Cortex of kidney (tissue), 1 donor: ENCODE measurements around the gene DUS1L.

Experiments
- DNase-seq: peaks from one replicate; lab custom pipeline; 2025; lab: John Stamatoyannopoulos, UW

DUS1L gene

GRCh38 chr17:82087961-82088837 is 22.6 kb upstream of the DUS1L start:
- no peak for DNase-seq

GRCh38 chr17:82086941-82087906 is 21.6 kb upstream of the DUS1L start:
- no peak for DNase-seq

DNA sequence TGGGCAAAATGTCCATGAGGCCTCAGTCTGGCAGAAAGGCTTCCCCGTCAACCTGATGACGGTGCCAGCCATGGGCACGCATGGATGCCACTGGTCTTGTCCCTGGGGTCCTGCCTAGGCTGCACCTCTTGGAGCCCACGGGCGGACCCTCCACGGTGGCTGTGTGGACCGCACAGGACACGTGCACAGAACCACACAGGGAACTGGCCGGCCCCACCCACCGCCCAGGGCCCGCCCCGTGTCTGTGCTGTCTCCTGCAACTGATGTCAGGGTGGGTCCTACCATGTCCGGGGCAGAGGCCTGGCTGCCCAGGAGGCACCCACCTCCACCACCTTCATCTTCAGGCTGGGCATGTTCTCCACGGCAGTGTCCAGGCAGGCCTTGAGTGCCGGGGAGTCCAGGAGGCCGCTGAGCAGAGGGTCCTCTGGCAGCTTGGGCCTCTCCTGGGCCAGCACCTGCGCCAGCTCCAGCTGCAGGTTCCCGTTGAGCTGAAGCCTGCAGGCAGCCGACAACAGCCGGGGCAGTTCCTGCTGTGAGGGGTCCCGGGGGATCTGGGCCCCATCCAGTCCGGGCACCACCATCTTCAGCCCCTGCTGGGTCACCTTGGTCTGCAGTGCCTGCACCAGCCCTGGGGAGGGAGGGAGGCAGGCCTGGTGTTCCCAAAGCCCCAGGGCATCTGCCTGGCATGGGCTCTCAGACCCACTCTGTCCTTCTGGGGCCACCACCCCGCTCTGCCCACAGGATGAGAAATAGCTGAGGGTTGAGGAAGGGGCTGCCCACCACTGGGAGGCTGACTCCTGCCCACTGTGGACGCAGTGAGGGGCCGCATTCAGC is 20.5 kb upstream of the DUS1L start:
- no peak for DNase-seq

GRCh38 chr17:82085031-82085861 is 19.6 kb upstream of the DUS1L start:
- no peak for DNase-seq

GRCh38 chr17:82084373-82085030 is 18.9 kb upstream of the DUS1L start:
- no peak for DNase-seq

DNA sequence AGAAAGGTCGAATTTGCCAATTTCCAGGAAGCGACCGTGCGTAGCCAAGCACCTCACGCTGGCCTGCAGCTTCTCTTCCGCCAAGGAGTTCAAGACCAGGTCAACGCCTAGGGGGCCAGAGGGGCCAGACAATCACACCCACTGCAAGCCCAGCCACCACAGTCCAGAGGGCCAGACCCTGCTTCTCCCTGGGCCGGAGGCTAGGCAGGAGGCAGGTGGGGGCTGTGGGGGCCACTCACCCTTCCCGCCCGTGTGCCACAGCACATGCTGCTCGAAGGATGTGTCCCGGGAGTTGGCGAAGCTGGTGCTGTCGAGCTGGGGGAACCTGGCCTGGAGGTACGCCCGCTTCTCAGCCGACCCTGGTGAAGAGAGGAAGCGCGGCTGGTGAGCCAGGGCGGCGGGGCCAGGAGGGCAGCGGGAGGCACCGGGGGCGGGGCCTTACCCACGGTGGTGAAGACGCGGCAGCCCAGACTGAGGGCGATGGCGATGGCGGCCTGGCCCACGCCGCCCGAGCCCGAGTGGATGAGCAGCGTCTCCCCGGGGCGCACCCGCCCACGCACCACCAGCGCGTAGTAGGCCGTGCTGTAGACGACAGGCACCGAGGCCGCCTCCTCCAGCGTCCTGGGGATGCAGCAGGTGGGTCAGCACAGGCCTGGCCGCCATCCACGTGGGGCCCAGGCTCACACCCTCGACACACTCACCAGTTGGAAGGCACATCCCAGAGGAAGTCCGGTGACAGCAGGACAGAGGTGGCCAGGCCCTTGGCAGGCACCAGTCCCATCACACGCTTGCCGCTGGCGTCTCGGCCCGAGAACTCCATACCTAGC is 18.1 kb upstream of the DUS1L start:
- no peak for DNase-seq

DNA sequence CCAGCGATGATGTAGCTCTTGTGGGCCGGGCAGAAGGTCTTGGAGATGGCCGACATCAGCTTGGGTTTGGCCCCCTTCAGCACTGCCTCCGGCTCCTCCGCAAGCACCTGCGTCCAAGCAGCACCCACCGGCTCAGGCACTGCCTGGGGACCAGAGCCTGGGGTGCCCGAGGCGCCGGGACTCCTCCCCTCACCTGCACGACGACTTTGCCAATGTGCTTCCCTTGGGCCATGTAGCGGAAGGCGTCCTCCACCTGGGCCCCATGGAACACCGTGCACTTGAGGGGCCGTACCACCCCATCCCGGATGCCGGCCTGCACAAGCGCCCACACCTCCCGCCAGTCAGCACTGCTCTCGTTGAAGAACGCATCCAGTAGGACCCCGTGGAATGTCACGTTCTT is 17.4 kb upstream of the DUS1L start:
- DNase-seq: no peak

DNA sequence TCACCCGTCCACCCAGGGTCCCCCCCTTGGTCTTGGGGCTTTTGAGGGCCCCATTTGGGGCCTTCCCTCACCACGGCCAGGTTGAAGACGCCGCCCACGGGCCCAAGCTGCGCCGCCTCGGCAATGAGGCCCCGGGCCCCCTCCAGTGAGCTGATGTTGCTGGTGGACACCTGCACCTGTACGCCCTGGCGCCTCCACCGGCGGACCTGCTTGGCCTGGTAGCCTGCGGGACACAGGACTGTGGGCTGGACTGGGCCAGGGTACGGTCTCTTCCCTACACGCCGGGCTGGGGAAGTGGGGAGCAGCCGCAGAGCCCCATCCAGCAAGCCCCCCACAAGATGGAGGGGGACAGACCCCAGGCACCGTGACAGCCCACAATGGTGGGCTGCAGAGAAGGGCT is 16.9 kb upstream of the DUS1L start:
- no peak for DNase-seq

- no peak for DNase-seq
Measured at GRCh38 chr17:82081966-82082365, 16.4 kb upstream of the DUS1L start.

- no peak for DNase-seq
Measured at GRCh38 chr17:82081546-82081945, 15.9 kb upstream of the DUS1L start.

GRCh38 chr17:82080789-82081464 is 15.3 kb upstream of the DUS1L start:
- no peak for DNase-seq

DNA sequence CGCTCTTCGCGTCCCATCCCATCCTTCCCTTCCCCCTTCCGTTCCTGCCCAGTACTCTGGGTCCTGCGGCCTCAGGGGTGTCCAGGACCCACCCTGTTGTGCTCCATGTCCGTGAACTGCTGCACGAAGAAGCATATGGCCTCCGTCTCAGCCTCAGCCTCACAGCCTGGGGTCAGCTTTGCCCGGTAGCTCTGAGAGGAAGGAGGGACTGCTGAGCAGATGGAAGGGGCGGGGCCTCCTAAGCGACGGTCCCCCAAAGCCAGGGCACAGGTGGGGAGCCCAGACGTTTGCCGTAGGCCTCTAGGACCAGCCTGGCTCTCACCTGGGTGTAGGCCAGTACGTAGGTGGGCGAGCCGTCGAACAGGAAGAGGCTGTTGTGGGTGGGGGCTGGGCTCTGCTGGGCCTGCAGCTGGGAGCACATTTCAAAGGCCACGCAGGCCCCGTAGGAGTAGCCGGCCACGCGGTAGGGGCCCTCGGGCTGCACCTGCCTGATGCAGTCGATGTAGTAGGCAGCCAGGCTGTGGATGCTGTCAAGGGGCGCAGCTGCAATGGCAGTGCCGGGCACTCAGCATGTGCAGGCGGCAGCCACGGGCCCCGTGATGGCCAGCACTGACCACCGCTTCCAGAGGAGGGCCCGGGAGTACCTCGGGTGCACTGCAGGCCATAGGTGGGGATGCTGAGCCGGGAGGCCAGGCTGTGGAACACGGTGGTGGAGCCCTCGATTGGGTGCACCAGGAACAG is 14.6 kb upstream of the DUS1L start:
- DNase-seq: no peak

DNA sequence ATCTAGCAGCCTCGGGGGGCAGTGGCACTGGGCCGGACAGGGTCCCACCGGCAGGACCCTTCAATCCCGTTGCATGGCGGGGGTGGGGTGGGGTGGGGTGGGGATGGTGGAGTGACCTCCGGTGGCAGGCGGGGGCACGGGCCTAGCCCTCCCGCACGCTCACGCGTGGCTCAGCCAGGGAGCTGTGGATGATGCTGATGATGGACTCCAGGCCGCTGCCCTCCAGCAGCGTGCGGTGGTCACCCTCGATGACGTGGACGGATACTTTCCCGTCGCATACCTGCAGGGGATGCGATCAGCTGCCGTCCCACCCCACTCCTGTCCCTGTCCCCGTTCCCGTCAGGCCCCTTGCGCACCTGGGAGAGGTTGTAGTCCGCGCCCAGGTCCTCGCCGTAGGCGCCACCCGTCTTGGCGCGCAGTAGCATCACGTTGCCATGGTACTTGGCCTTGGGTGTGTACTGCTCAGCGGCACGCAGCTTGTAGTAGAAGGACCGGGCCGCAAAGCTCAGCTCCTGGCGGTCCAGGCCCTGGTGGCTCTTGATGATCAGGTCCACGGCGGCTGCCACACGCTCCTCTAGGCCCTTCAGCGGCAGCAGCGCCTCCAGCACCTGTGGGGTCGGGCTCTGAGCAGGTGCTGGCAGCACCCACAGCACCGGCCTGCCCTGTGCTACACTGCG is 13.5 kb upstream of the DUS1L start:
- DNase-seq: no peak

DNA sequence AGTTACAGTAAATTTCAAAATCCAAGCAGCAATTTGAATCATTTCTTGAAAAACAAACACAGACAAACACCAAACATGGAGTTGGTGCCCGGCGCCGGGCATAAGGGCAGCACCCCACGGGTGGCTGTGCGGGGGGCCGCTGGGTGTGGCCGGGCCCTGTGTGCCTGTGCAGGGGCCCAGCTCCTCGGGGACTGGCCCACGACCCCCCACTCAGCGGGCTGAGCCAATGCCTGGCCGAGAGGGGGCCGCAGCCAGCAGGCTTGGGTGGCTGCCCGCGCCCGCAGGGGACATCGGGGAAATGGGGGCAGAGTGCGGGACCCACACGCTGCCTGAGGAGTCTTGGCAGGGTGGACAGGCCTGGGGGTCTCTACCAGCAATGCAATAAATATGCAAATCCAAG is 12.8 kb upstream of the DUS1L start:
- DNase-seq: no peak

DNA sequence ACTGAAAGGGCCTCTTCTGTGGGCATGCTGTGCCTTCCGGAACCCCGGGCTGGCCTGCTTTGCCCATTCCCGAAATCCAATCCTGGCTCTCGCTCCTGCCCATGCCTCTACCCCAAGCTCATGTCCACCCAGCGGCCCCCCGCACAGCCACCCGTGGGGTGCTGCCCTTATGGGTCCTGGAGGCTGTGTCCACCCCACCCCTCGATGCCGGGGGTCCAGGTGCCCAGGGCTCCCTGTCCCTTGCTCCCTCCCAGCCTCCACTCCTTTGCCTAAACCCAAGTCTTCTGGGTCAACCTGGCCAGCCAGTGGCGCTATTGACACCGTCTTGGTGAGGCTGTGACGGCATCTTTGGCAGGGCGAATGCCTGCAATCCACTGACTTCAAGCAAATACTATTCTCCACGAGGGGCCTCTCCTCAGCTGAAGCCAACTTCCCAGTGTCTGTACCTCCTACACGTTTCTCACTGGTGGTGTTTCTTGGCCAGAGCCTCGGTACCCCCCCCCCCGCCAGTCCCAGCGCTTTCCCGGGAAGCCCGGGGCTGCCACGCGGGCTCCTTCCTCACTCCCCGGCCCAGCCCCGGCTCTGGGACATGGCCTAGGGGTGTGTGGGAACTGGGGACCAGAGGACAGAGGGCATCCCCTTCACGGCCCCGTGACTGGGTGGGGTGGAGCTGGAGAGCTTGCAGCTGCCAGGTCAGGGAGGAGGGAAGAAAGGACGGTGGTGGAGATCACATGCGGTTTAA is 12.2 kb upstream of the DUS1L start:
- DNase-seq: no peak

GRCh38 chr17:82076785-82077591 is 11.4 kb upstream of the DUS1L start:
- DNase-seq: no peak
